Measurements from ENCODE around the gene RNF5. TPM values are rescaled to one million over a fixed set of nuclear protein-coding genes. Genes with fewer than 3 reads are reported as not detected.

RNF5 gene
- total and polyA plus RNA-seq, 10 of the 15 experiments (the other 5 are each of a cell fraction or from before 2014, with no cell fraction given): 31.4 to 114 (median 62.8) TPM

- TF ChIP-seq, protein P1, sequence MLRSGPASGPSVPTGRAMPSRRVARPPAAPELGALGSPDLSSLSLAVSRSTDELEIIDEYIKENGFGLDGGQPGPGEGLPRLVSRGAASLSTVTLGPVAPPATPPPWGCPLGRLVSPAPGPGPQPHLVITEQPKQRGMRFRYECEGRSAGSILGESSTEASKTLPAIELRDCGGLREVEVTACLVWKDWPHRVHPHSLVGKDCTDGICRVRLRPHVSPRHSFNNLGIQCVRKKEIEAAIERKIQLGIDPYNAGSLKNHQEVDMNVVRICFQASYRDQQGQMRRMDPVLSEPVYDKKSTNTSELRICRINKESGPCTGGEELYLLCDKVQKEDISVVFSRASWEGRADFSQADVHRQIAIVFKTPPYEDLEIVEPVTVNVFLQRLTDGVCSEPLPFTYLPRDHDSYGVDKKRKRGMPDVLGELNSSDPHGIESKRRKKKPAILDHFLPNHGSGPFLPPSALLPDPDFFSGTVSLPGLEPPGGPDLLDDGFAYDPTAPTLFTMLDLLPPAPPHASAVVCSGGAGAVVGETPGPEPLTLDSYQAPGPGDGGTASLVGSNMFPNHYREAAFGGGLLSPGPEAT (IDR thresholded peaks at IDR 0.05; ENCODE audit: low read depth): peak; percentile 65; the same call in 1 of the 2 replicates
- peak; percentile 66 for TF ChIP-seq SP1 (IDR thresholded peaks at IDR 0.05; ENCODE audit: low read depth, low read length)
- peak; percentile 58; the same call in 1 of the 2 replicates for TF ChIP-seq CHD2 (IDR thresholded peaks at IDR 0.05; ENCODE audit: borderline replicate concordance, low read depth, low read length)
- no peak for TF ChIP-seq ZBTB11 (CRISPR knock-in tag; IDR thresholded peaks at IDR 0.05)
- peak; percentile 77 for TF ChIP-seq NBN (IDR thresholded peaks at IDR 0.05)
- no peak for TF ChIP-seq ZBTB33 (IDR thresholded peaks at IDR 0.05)
- TF ChIP-seq, protein P2, sequence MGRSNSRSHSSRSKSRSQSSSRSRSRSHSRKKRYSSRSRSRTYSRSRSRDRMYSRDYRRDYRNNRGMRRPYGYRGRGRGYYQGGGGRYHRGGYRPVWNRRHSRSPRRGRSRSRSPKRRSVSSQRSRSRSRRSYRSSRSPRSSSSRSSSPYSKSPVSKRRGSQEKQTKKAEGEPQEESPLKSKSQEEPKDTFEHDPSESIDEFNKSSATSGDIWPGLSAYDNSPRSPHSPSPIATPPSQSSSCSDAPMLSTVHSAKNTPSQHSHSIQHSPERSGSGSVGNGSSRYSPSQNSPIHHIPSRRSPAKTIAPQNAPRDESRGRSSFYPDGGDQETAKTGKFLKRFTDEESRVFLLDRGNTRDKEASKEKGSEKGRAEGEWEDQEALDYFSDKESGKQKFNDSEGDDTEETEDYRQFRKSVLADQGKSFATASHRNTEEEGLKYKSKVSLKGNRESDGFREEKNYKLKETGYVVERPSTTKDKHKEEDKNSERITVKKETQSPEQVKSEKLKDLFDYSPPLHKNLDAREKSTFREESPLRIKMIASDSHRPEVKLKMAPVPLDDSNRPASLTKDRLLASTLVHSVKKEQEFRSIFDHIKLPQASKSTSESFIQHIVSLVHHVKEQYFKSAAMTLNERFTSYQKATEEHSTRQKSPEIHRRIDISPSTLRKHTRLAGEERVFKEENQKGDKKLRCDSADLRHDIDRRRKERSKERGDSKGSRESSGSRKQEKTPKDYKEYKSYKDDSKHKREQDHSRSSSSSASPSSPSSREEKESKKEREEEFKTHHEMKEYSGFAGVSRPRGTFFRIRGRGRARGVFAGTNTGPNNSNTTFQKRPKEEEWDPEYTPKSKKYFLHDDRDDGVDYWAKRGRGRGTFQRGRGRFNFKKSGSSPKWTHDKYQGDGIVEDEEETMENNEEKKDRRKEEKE (IDR thresholded peaks at IDR 0.05): no peak
- TF ChIP-seq, protein P3, sequence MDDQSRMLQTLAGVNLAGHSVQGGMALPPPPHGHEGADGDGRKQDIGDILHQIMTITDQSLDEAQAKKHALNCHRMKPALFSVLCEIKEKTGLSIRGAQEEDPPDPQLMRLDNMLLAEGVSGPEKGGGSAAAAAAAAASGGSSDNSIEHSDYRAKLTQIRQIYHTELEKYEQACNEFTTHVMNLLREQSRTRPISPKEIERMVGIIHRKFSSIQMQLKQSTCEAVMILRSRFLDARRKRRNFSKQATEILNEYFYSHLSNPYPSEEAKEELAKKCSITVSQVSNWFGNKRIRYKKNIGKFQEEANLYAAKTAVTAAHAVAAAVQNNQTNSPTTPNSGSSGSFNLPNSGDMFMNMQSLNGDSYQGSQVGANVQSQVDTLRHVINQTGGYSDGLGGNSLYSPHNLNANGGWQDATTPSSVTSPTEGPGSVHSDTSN (IDR thresholded peaks at IDR 0.05; ENCODE audit: insufficient replicate concordance, low read depth, low read length): no peak
- TF ChIP-seq EGR1 (IDR thresholded peaks at IDR 0.05; ENCODE audit: borderline replicate concordance in 1 of 2, low read depth in 2 of 2, low read length in 2 of 2): no peak; a peak in 1 of 3 replicates
- peak in 1 of 2 experiments; percentile 65; a peak in 1 of 4 replicates for TF ChIP-seq ETV6 (conservative IDR thresholded peaks at IDR 0.05 in 1 of 2, IDR thresholded peaks at IDR 0.05 in 1 of 2; ENCODE audit: borderline replicate concordance in 1 of 2, low read depth in 1 of 2)
- TF ChIP-seq MAX (IDR thresholded peaks at IDR 0.05; ENCODE audit: low read depth, low read length): no peak
- no peak for TF ChIP-seq REST (IDR thresholded peaks at IDR 0.05; ENCODE audit: low read depth, low read length)
Observed at GRCh38 chr6:32192608-32193039, 14.4 kb downstream of the RNF5 start, which contains the start of gene GPSM3 (continued).

Data from GM12878 (cell line).